PFSK-1 (cell line): ENCODE data around the gene CD48.

ENCODE experiments used
- FOXP2 ChIP-seq: optimal IDR thresholded peaks from 2 replicates; pipeline ENCODE3; 2011; ENCODE audit warnings: borderline replicate concordance, control low read depth, inconsistent platforms; ENCODE audit not compliant: insufficient read depth; ENCODE audit errors: extremely low read length, extremely low read depth
- REST ChIP-seq, 2 experiments: IDR thresholded peaks; 2 replicates each; pipeline versions ENCODE4 v1.6.1 to v1.8.0; 2011 to 2012; ENCODE audit warnings: low read depth in 2 of 2, low read length in 2 of 2, control low read depth in 1 of 2, inconsistent platforms in 1 of 2, mild to moderate bottlenecking in 1 of 2, moderate library complexity in 1 of 2; ENCODE audit not compliant: insufficient read depth in 1 of 2

GRCh38 chr1:160631983-160632625, 79.5 kb downstream of the CD48 start:
- TF ChIP-seq FOXP2 (no peak), REST (IDR thresholded peaks at IDR 0.05; ENCODE audit: insufficient read depth in 1 of 2, low read depth in 2 of 2, low read length in 2 of 2) (no peak)
